OCI-LY7 (cell line): Measurements from ENCODE around the gene HMX2. TPM values are rescaled to one million over a fixed set of nuclear protein-coding genes. Genes with fewer than 3 reads are reported as not detected.

Source experiments
- BruUV-seq: library from RNA; stranded (reverse); fragments of 400-500 nt; replicated peaks from 2 replicates; lab custom pipeline; 2021; lab: Mats Ljungman, UMichigan
- CTCF ChIA-PET: fragments of 300-600 bp; sonication (Branson Sonifier 250); formaldehyde crosslinking; loops from one replicate; lab custom pipeline; 2022; ENCODE audit warnings: antibody characterized with exemption; ENCODE audit not compliant: unreplicated experiment; lab: Charles Lee
- POLR2A ChIA-PET: fragments of 300-600 bp; sonication (Branson Sonifier 250); formaldehyde crosslinking; loops from one replicate; lab custom pipeline; 2022; ENCODE audit warnings: antibody characterized with exemption; lab: Charles Lee
- DNase-seq: peaks from one replicate; pipeline ENCODE4 v3.0.0-alpha.2; 2015; ENCODE audit warnings: low spot score
- H2AFZ ChIP-seq: fragments of 200-600 bp; sonication (generic), shearing (Covaris generic); 2 replicates; pipeline ENCODE4 v1.6.1; 2014; ENCODE audit warnings: mild to moderate bottlenecking, antibody characterized with exemption, low read length, moderate library complexity
- H3K27ac ChIP-seq: fragments of 200-600 bp; sonication (generic); 2 replicates; pipeline ENCODE4 v1.5.1; 2014; ENCODE audit warnings: mixed run types, low read depth, mild to moderate bottlenecking, moderate library complexity, low read length, inconsistent platforms; ENCODE audit not compliant: poor library complexity, severe bottlenecking
- H3K36me3 ChIP-seq: fragments of 200-600 bp; sonication (generic); 2 replicates; pipeline ENCODE4 v1.6.1; 2014; ENCODE audit warnings: mild to moderate bottlenecking, antibody characterized with exemption, low read length, moderate library complexity, mixed read lengths; ENCODE audit not compliant: insufficient read depth
- H3K4me1 ChIP-seq: fragments of 200-600 bp; sonication (generic); 2 replicates; pipeline ENCODE4 v1.5.1; 2014; ENCODE audit warnings: mild to moderate bottlenecking, low read length; ENCODE audit not compliant: insufficient read depth, poor library complexity, severe bottlenecking
- H3K4me2 ChIP-seq: fragments of 200-600 bp; sonication (generic); 2 replicates; pipeline ENCODE4 v1.6.1; 2014; ENCODE audit warnings: mild to moderate bottlenecking, low read length
- H3K4me3 ChIP-seq: fragments of 200-600 bp; sonication (generic); 2 replicates; pipeline ENCODE4 v1.5.1; 2014; ENCODE audit warnings: mild to moderate bottlenecking, low read depth, low read length; ENCODE audit not compliant: poor library complexity, severe bottlenecking
- H3K79me2 ChIP-seq: fragments of 200-600 bp; sonication (generic); 2 replicates; pipeline ENCODE4 v1.6.1; 2016; ENCODE audit warnings: low read depth, mild to moderate bottlenecking, low read length, moderate library complexity, mixed read lengths; ENCODE audit not compliant: insufficient read depth
- H3K9me2 ChIP-seq: fragments of 200-600 bp; sonication (generic); 2 replicates; pipeline ENCODE4 v1.6.1; 2016; ENCODE audit warnings: mild to moderate bottlenecking, low read length, mixed read lengths; ENCODE audit not compliant: insufficient read depth
- H3K9me3 ChIP-seq: fragments of 200-600 bp; sonication (generic); 2 replicates; pipeline ENCODE4 v1.6.1; 2014; ENCODE audit warnings: mild to moderate bottlenecking, mixed run types, low read length, mixed read lengths
- H4K20me1 ChIP-seq: fragments of 200-600 bp; sonication (generic); 2 replicates; pipeline ENCODE4 v1.6.1; 2014; ENCODE audit warnings: mild to moderate bottlenecking, antibody characterized with exemption, low read length, moderate library complexity, mixed read lengths; ENCODE audit not compliant: insufficient read depth
- EZH2phosphoT487 ChIP-seq: fragments of 200-600 bp; sonication (generic); IDR thresholded peaks from 2 replicates; pipeline ENCODE4 v1.6.1; 2018; ENCODE audit warnings: low read depth, borderline replicate concordance, mild to moderate bottlenecking, mixed run types, antibody characterized with exemption, low read length, moderate library complexity, mixed read lengths
- intact Hi-C: fragments of 100-400 bp; cut with micrococcal nuclease; formaldehyde crosslinking; loops from one replicate; pipeline ENCODE4 v1.10.0; 2022; ENCODE audit not compliant: unreplicated experiment
- total RNA-seq, 2 experiments: library from RNA; depleted of rRNA in 1 of 2; stranded (reverse); fragments of >200 nt in 1 of 2; shearing (Covaris generic) in 1 of 2; gene quantifications; 2 replicates each; pipeline ENCODE4 v1.2.3, GENCODE V29; 2014 to 2022
- TF ChIP-seq, protein P1 (sequence below): fragments of 200-600 bp; sonication (generic); conservative IDR thresholded peaks from 2 replicates; pipeline ENCODE4 v1.5.1; 2014; ENCODE audit warnings: mild to moderate bottlenecking, antibody characterized with exemption, low read length, moderate library complexity, mixed read lengths

Gene HMX2
- total RNA-seq, 2 experiments from 2014 or later = 1.2 to 2.4 TPM

DNA sequence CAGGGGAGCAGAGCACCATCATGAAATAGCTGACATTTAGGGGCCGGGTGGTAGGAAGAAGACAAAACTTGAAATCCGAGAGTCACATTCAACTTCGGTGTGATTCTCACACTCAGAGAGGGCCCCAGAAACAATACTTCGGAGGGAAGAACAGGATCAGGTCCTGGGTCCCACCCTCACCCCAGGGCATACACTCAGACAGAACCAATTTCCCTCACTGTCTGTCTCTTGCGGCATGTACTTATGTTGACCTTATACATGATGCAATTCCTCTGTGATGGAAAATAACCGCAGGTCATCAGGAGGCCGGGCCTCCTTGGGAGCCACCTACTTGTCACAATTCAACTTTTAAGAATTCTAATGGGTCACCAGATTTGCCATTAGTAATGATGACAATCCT is 38.5 kb upstream of the HMX2 start:
- Histone ChIP-seq H3K9me2 (no peaks in the 10 kb centered on the region), H2AFZ (no peak overlapping the region), H3K4me3 (no peak overlapping the region), H3K36me3 (no peaks in the 10 kb centered on the region), H3K4me2 (no peak overlapping the region), H4K20me1 (no peaks in the 10 kb centered on the region), H3K9me3 (no peaks in the 10 kb centered on the region), H3K27ac (no peak overlapping the region), H3K4me1 (no peaks in the 10 kb centered on the region), H3K79me2 (no peaks in the 10 kb centered on the region)
- CTCF ChIA-PET = no interaction called here
- intact Hi-C loops = no loop called here
- BruUV-seq = no TSS peak
- POLR2A ChIA-PET = no interaction called here
- no peak for DNase-seq
- no peak for TF ChIP-seq EZH2phosphoT487
- TF ChIP-seq, protein P1, sequence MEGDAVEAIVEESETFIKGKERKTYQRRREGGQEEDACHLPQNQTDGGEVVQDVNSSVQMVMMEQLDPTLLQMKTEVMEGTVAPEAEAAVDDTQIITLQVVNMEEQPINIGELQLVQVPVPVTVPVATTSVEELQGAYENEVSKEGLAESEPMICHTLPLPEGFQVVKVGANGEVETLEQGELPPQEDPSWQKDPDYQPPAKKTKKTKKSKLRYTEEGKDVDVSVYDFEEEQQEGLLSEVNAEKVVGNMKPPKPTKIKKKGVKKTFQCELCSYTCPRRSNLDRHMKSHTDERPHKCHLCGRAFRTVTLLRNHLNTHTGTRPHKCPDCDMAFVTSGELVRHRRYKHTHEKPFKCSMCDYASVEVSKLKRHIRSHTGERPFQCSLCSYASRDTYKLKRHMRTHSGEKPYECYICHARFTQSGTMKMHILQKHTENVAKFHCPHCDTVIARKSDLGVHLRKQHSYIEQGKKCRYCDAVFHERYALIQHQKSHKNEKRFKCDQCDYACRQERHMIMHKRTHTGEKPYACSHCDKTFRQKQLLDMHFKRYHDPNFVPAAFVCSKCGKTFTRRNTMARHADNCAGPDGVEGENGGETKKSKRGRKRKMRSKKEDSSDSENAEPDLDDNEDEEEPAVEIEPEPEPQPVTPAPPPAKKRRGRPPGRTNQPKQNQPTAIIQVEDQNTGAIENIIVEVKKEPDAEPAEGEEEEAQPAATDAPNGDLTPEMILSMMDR = no peak

DNA sequence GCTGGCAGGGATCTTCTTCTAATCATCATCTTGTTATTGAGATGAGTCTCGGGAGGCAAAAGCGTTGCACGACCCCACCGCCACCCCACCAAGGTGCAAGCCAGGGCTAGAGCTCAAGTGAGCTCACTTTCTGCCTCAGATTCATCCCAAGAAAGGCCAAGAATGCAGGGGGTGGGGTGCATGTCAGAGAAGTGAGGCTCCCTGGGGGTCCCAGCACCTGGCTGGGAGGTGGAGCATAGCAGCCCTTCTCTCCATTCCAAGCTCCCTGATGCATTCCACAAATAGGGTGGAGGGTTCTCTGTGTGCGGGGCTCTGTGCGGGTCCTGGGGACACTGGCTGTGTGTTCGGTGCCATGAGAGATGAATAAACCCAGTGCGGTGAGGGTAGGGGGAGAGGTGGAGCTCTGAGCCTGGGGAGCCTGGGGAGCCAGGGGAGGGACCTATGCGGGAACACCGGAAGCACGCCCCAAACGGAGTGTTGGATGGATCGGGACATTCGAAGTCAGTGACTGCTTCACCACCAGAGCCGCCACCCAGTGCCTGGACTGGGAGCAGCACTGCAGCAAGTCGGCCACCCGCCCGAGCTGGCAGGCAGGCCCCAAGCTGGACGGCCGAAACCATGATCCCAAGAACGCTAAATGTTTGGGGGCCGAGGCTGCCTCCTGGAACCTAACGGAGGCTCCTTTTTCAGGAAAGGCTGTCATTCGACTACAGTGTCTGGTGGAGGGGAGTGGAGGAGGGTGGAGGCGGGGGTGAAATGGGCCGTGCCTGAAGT is 30.1 kb upstream of the HMX2 start:
- H3K4me1 ChIP-seq = no peaks in the 10 kb centered on the region
- no peaks in the 10 kb centered on the region for H3K9me2 ChIP-seq
- TF ChIP-seq, protein P1 = no peak
- TF ChIP-seq EZH2phosphoT487 = no peak
- no peaks in the 10 kb centered on the region for H4K20me1 ChIP-seq
- no peak overlapping the region for H3K27ac ChIP-seq
- BruUV-seq = no TSS peak
- no peaks in the 10 kb centered on the region for H3K36me3 ChIP-seq
- CTCF ChIA-PET = no interaction called here
- no peak for DNase-seq
- no peak overlapping the region for H3K4me2 ChIP-seq
- intact Hi-C loops = no loop called here
- H2AFZ ChIP-seq = no peak overlapping the region
- POLR2A ChIA-PET = interaction anchor here (1.1 kb wide), 1 partner anchor 184 kb away, joined by 3 read pairs; no protein-coding TSS in a partner anchor
- H3K4me3 ChIP-seq = no peak overlapping the region
- H3K9me3 ChIP-seq = no peaks in the 10 kb centered on the region
- no peaks in the 10 kb centered on the region for H3K79me2 ChIP-seq

DNA sequence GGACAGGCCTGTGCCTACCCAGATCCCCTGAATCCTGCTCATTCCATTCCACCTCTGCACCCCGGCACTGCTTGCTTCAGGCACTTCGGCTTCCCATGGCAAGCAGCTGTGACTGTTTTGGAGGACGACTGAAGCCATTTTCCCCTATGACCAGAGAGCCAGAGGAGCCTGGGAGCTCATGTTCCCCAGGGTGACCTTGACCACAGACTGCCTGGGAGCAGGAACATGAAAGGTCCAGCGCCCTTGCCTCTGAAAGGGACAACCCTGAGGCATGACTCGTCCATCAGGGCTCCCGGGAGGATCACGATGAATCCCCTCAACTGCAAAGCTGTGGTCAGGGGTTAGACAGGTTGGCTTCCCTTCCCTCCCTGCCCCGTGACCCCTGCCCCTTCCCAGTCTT is 28.9 kb upstream of the HMX2 start:
- TF ChIP-seq, protein P1 = no peak
- TF ChIP-seq EZH2phosphoT487 = no peak

More for the DNA sequence above, 28.9 kb upstream of the HMX2 start:
- H3K27ac ChIP-seq = no peak overlapping the region
- BruUV-seq = no TSS peak
- DNase-seq = no peak
- no peaks in the 10 kb centered on the region for H3K36me3 ChIP-seq
- ChIA-PET POLR2A (no interaction called here), CTCF (no interaction called here)
- H3K4me2 ChIP-seq = no peak overlapping the region
- H4K20me1 ChIP-seq = no peaks in the 10 kb centered on the region
- no peak overlapping the region for H3K4me3 ChIP-seq
- no peak overlapping the region for H2AFZ ChIP-seq
- no peaks in the 10 kb centered on the region for H3K9me3 ChIP-seq
- intact Hi-C loops = no loop called here
- no peaks in the 10 kb centered on the region for H3K79me2 ChIP-seq
- H3K4me1 ChIP-seq = no peaks in the 10 kb centered on the region
- no peaks in the 10 kb centered on the region for H3K9me2 ChIP-seq
